Measurements from ENCODE around the gene NLK.
"Not testable (repeated sequence)": the region's sequence is repeated elsewhere in the genome, so short reads cannot be mapped to it uniquely, and the experiment has no call there.

NLK gene

GRCh38 chr17:28098591-28098990 lies 56.1 kb downstream of the NLK start:
- not testable (repeated sequence) for H3K4me1 Mint-ChIP-seq (ENCODE audit: low read depth); H3K27ac Mint-ChIP-seq; H3K4me3 Mint-ChIP-seq; H3K27me3 Mint-ChIP-seq (ENCODE audit: low read depth); H3K9me3 Mint-ChIP-seq; H3K36me3 Mint-ChIP-seq (ENCODE audit: low read depth)

GRCh38 chr17:28100251-28100650 lies 57.8 kb downstream of the NLK start:
- H3K36me3 Mint-ChIP-seq (ENCODE audit: low read depth) = no peaks in the 10 kb centered on the region

GRCh38 chr17:28100936-28101335 lies 58.5 kb downstream of the NLK start:
- Mint-ChIP-seq H3K36me3 (ENCODE audit: low read depth) (no peaks in the 10 kb centered on the region), H3K27me3 (ENCODE audit: low read depth) (no peaks in the 10 kb centered on the region), H3K9me3 (no peaks in the 10 kb centered on the region), H3K27ac (no peak overlapping the region), H3K4me1 (ENCODE audit: low read depth) (peaks cover 3% of the 10 kb centered on the region), H3K4me3 (no peak overlapping the region)

More at GRCh38 chr17:28100251-28100650, 57.8 kb downstream of the NLK start:
- Mint-ChIP-seq H3K27me3 (ENCODE audit: low read depth) (no peaks in the 10 kb centered on the region), H3K4me3 (no peak overlapping the region), H3K9me3 (no peaks in the 10 kb centered on the region), H3K27ac (no peak overlapping the region), H3K4me1 (ENCODE audit: low read depth) (peaks cover 3% of the 10 kb centered on the region)

DNA sequence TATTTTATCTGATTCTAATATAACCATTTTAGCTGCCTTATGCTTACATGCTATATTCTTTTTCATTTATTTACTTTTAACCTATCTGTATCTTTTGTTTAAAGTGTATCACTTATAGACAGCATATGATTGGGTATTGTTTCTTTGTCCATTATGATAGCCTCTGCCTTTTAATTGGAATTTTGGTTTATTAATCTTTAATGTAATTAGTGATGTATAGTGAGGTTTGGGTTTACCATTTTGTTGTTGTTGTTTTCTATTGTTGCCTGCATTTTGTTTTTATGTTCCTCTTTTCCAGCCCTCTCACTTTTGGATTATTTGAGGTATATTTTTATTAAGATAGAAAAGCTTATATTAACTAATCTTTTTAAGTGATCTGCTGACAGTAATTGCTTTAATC lies 59.4 kb downstream of the NLK start:
- no peaks in the 10 kb centered on the region for H3K27me3 Mint-ChIP-seq (ENCODE audit: low read depth)
- no peaks in the 10 kb centered on the region for H3K36me3 Mint-ChIP-seq (ENCODE audit: low read depth)
- H3K27ac Mint-ChIP-seq = no peak overlapping the region
- H3K9me3 Mint-ChIP-seq = no peaks in the 10 kb centered on the region
- no peak overlapping the region for H3K4me3 Mint-ChIP-seq
- peaks cover 3% of the 10 kb centered on the region for H3K4me1 Mint-ChIP-seq (ENCODE audit: low read depth)

DNA sequence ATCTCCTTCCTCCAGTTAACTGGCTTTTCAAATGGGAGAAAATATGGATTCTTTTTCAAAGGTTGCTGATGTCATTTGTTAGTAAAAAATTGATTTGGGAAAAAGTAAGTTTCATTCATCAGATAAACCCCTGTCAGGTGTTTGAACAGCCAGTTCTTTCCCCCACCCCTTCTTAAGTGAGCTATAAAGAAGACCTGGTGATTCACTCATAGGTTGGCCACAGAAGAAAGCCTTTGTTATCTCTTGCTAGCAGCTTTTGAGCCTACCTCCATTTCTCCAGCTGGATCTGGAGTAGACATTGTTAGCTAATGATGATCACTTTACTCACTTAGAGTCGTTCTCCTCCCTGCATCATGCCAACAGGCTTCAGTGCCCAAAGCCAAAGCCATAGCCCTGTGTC lies 63.0 kb downstream of the NLK start:
- Mint-ChIP-seq H3K4me3 (no peak overlapping the region), H3K9me3 (no peaks in the 10 kb centered on the region), H3K27ac (no peak overlapping the region), H3K36me3 (ENCODE audit: low read depth) (peaks cover 2% of the 10 kb centered on the region), H3K4me1 (ENCODE audit: low read depth) (peaks cover 3% of the 10 kb centered on the region), H3K27me3 (ENCODE audit: low read depth) (no peaks in the 10 kb centered on the region)

DNA sequence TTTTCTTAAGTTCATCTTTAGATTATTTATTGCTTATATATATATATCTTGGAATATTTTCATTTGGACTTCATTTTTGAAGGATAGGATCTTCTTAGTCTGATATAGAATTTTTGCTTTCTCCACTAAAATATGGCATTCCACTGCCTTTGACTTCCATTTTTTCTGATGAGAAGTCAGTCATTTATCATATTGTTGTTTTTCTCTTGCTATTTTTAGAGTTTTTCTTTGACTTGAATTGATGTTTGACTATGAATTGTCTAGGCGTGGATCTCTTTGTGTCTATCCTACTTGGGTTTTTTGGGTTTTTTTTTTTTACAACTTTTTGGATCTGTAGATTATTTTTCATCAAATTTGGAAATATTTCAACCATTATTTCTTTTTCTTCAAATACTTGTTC lies 67.7 kb downstream of the NLK start:
- H3K4me3 Mint-ChIP-seq = no peak overlapping the region
- no peaks in the 10 kb centered on the region for H3K9me3 Mint-ChIP-seq
- peaks cover 9% of the 10 kb centered on the region for H3K4me1 Mint-ChIP-seq (ENCODE audit: low read depth)
- no peak overlapping the region for H3K27ac Mint-ChIP-seq
- H3K36me3 Mint-ChIP-seq (ENCODE audit: low read depth) = peaks cover 2% of the 10 kb centered on the region
- no peaks in the 10 kb centered on the region for H3K27me3 Mint-ChIP-seq (ENCODE audit: low read depth)

DNA sequence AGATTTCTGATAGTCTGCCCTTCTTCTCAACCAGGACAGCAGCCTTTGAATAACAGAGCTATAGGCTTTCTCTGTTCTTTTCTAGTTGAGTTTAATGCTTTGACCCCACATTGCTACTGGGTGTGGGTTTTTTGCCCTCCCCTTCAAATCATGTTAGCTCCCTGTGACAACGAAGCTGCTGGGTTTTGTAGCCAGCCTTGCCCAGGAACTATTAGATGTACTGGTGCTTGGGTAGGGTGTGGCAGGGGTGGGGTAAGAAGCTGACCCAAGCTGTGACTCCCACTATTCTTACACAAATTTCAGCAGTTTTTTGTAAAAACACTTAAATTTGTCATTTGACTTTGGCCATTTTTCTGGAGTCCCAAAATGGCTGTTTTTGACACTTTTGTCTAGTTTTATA lies 69.7 kb downstream of the NLK start:
- no peaks in the 10 kb centered on the region for H3K9me3 Mint-ChIP-seq
- H3K27me3 Mint-ChIP-seq (ENCODE audit: low read depth) = no peaks in the 10 kb centered on the region
- peaks cover 18% of the 10 kb centered on the region for H3K4me1 Mint-ChIP-seq (ENCODE audit: low read depth)
- H3K36me3 Mint-ChIP-seq (ENCODE audit: low read depth) = peaks cover 2% of the 10 kb centered on the region
- H3K4me3 Mint-ChIP-seq = no peak overlapping the region
- no peak overlapping the region for H3K27ac Mint-ChIP-seq

DNA sequence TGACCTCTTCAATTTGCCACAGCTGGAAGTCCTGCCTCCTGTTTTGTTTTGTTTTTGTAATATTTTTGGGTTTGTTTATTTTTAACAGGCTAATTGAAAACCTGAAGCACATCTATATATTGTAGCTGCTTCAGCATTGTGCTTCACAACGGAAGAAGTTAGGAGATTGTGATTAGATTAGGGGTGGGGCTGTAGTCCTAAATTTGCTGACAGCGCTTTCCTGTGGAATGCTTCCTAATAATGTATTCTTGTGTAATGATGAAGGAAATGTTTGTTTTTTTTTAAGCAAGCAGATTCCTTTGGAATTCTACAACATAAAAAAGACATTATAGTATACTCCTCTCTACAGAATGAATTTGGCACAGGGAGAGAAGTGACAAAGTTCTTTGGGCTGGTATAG lies 70.1 kb downstream of the NLK start:
- H3K4me1 Mint-ChIP-seq (ENCODE audit: low read depth) = peaks cover 20% of the 10 kb centered on the region
- peaks cover 2% of the 10 kb centered on the region for H3K36me3 Mint-ChIP-seq (ENCODE audit: low read depth)
- H3K9me3 Mint-ChIP-seq = no peaks in the 10 kb centered on the region
- no peaks in the 10 kb centered on the region for H3K27me3 Mint-ChIP-seq (ENCODE audit: low read depth)
- H3K4me3 Mint-ChIP-seq = no peak overlapping the region
- no peak overlapping the region for H3K27ac Mint-ChIP-seq

GRCh38 chr17:28113269-28113668 lies 70.8 kb downstream of the NLK start:
- H3K27ac Mint-ChIP-seq = no peak overlapping the region
- H3K9me3 Mint-ChIP-seq = no peaks in the 10 kb centered on the region
- H3K4me1 Mint-ChIP-seq (ENCODE audit: low read depth) = peaks cover 26% of the 10 kb centered on the region
- H3K27me3 Mint-ChIP-seq (ENCODE audit: low read depth) = no peaks in the 10 kb centered on the region
- H3K4me3 Mint-ChIP-seq = no peak overlapping the region
- H3K36me3 Mint-ChIP-seq (ENCODE audit: low read depth) = peaks cover 2% of the 10 kb centered on the region

DNA sequence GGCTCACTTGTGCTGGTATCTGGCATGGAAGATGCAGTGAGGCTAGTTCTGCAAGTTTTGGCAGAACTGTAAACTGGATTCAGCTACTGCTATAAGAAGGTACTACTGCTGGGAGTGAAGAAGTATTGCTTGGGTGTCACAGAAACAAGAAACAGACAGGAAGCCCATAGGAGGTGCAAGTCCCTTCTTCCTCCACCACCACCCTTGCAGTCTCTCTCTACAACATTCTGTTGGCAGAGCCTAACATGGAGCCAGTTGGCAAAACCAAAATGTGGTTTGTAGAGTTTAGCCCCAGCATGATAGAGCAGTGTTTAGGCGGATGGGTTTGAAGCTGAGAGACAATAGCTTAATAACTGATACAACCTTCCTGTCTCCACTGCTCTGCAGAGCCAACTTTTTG lies 72.6 kb downstream of the NLK start:
- Mint-ChIP-seq H3K27ac (no peak overlapping the region), H3K9me3 (no peaks in the 10 kb centered on the region), H3K4me1 (ENCODE audit: low read depth) (peaks cover 38% of the 10 kb centered on the region), H3K27me3 (ENCODE audit: low read depth) (no peaks in the 10 kb centered on the region), H3K36me3 (ENCODE audit: low read depth) (peaks cover 2% of the 10 kb centered on the region), H3K4me3 (no peak overlapping the region)

- Mint-ChIP-seq H3K27ac (no peak overlapping the region), H3K9me3 (no peaks in the 10 kb centered on the region), H3K4me1 (ENCODE audit: low read depth) (peaks cover 36% of the 10 kb centered on the region), H3K36me3 (ENCODE audit: low read depth) (peaks cover under 1% of the 10 kb centered on the region), H3K27me3 (ENCODE audit: low read depth) (no peaks in the 10 kb centered on the region), H3K4me3 (no peak overlapping the region)
Measured at GRCh38 chr17:28117304-28117703, 74.8 kb downstream of the NLK start.

GRCh38 chr17:28118362-28118761 lies 75.9 kb downstream of the NLK start:
- no peaks in the 10 kb centered on the region for H3K27me3 Mint-ChIP-seq (ENCODE audit: low read depth)
- H3K27ac Mint-ChIP-seq = peak overlapping the region; percentile 74
- peak overlapping the region; percentile 38 for H3K4me3 Mint-ChIP-seq
- no peaks in the 10 kb centered on the region for H3K9me3 Mint-ChIP-seq
- H3K36me3 Mint-ChIP-seq (ENCODE audit: low read depth) = peaks cover 4% of the 10 kb centered on the region
- H3K4me1 Mint-ChIP-seq (ENCODE audit: low read depth) = peaks cover 36% of the 10 kb centered on the region

DNA sequence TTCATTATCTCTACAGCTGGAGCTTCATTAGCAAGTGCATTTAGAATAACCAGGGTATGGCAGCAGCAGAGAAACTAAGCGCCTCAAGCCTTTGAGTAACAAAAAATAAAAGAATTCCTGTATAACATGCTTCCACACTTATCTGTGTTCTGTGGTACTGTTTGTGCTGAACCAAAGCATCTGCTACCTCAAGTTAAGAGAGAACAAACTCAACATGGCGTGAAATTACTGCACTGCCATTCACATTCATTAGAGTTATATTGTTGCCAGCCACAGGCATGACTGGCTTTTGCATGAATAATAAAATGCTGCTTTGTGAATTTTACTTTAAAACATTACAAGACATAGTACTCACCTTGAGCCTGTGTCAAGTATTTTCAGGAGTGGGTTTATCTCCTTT lies 76.6 kb downstream of the NLK start:
- no peaks in the 10 kb centered on the region for H3K9me3 Mint-ChIP-seq
- peak overlapping the region; percentile 38 for H3K4me3 Mint-ChIP-seq
- H3K36me3 Mint-ChIP-seq (ENCODE audit: low read depth) = peaks cover 4% of the 10 kb centered on the region
- no peaks in the 10 kb centered on the region for H3K27me3 Mint-ChIP-seq (ENCODE audit: low read depth)
- H3K4me1 Mint-ChIP-seq (ENCODE audit: low read depth) = peaks cover 36% of the 10 kb centered on the region
- H3K27ac Mint-ChIP-seq = no peak overlapping the region

GRCh38 chr17:28119560-28119959 lies 77.1 kb downstream of the NLK start:
- peaks cover 35% of the 10 kb centered on the region for H3K4me1 Mint-ChIP-seq (ENCODE audit: low read depth)
- no peak overlapping the region for H3K27ac Mint-ChIP-seq
- H3K9me3 Mint-ChIP-seq = no peaks in the 10 kb centered on the region
- no peaks in the 10 kb centered on the region for H3K27me3 Mint-ChIP-seq (ENCODE audit: low read depth)
- no peak overlapping the region for H3K4me3 Mint-ChIP-seq
- peaks cover 4% of the 10 kb centered on the region for H3K36me3 Mint-ChIP-seq (ENCODE audit: low read depth)

DNA sequence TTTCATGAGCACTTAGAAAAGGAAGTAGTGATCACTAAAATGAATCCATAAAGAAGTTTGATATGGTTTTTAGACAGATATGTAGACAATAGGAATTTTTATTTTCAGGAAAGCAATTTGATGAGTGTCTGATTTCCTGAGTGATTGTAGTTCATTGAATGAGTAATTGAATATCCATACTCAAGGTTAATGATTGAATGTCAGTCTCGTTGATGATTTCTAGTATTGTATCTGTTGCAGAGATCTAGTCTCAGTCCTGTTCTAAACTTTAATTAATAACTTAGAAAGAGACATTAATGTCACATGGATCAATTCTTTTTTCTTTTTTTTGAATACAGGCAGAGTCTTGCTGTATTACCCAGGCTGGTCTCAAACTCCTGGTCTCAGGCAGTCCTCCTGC lies 78.3 kb downstream of the NLK start:
- H3K4me1 Mint-ChIP-seq (ENCODE audit: low read depth) = peaks cover 25% of the 10 kb centered on the region

GRCh38 chr17:28124962-28125361 lies 82.5 kb downstream of the NLK start:
- H3K4me1 Mint-ChIP-seq (ENCODE audit: low read depth) = no peaks in the 10 kb centered on the region
- H3K27me3 Mint-ChIP-seq (ENCODE audit: low read depth) = no peaks in the 10 kb centered on the region
- H3K9me3 Mint-ChIP-seq = no peaks in the 10 kb centered on the region
- no peak overlapping the region for H3K27ac Mint-ChIP-seq
- peaks cover 6% of the 10 kb centered on the region for H3K36me3 Mint-ChIP-seq (ENCODE audit: low read depth)
- H3K4me3 Mint-ChIP-seq = no peak overlapping the region

More for the DNA sequence above, 78.3 kb downstream of the NLK start:
- Mint-ChIP-seq H3K27ac (no peak overlapping the region), H3K36me3 (ENCODE audit: low read depth) (peaks cover 4% of the 10 kb centered on the region), H3K9me3 (no peaks in the 10 kb centered on the region), H3K27me3 (ENCODE audit: low read depth) (no peaks in the 10 kb centered on the region), H3K4me3 (no peak overlapping the region)
